Measurements from ENCODE around the gene SELENBP1. TPM values are rescaled to one million over a fixed set of nuclear protein-coding genes. Genes with fewer than 3 reads are reported as not detected.

SELENBP1 gene
- total RNA-seq, 1 experiment from 2014 or later = 0.27 TPM

GRCh38 chr1:151315565-151316235, 56.8 kb downstream of the SELENBP1 start:
- in situ Hi-C loops (cut with HindIII; ENCODE audit: low sequenced_read_pairs) = no loop called here
- DNase-seq (ENCODE audit: low spot score) = no peak

Other genes starting within 250 kb of the SELENBP1 start
- 2.0 TPM in 2 replicates for gene SEMA6C, start 226.1 kb downstream of the SELENBP1 start, total RNA-seq (2014; rRNA removed; shearing (Covaris generic))
- not detected in 2 replicates for gene TNFAIP8L2, start 216.1 kb downstream of the SELENBP1 start, total RNA-seq (2014; rRNA removed; shearing (Covaris generic))
- 6.2 and 8.9 TPM in 2 replicates for gene LYSMD1, start 206.8 kb downstream of the SELENBP1 start, total RNA-seq (2014; rRNA removed; shearing (Covaris generic))
- gene SCNM1, start 206.6 kb downstream of the SELENBP1 start, total RNA-seq (2014; rRNA removed; shearing (Covaris generic)) = 44.3 and 57.7 TPM in 2 replicates
- gene TMOD4, start 196.7 kb downstream of the SELENBP1 start, total RNA-seq (2014; rRNA removed; shearing (Covaris generic)) = not detected in 2 replicates
- 71.9 and 80.9 TPM in 2 replicates for gene VPS72, start 182.5 kb downstream of the SELENBP1 start, total RNA-seq (2014; rRNA removed; shearing (Covaris generic))
- 39.1 and 60.1 TPM in 2 replicates for gene PIP5K1A, start 174.2 kb downstream of the SELENBP1 start, total RNA-seq (2014; rRNA removed; shearing (Covaris generic))
- gene PSMD4, start 118.0 kb downstream of the SELENBP1 start, total RNA-seq (2014; rRNA removed; shearing (Covaris generic)) = 242 and 285 TPM in 2 replicates
- 14.6 and 20.3 TPM in 2 replicates for gene ZNF687, start 90.4 kb downstream of the SELENBP1 start, total RNA-seq (2014; rRNA removed; shearing (Covaris generic))
- gene PI4KB, start 45.3 kb downstream of the SELENBP1 start, total RNA-seq (2014; rRNA removed; shearing (Covaris generic)) = 19.1 and 40.6 TPM in 2 replicates
- gene RFX5, start 25.5 kb downstream of the SELENBP1 start, total RNA-seq (2014; rRNA removed; shearing (Covaris generic)) = 102 and 125 TPM in 2 replicates
- gene PSMB4, start 26.9 kb upstream of the SELENBP1 start, total RNA-seq (2014; rRNA removed; shearing (Covaris generic)) = 518 and 580 TPM in 2 replicates
- 6.9 and 14.0 TPM in 2 replicates for gene POGZ, start 86.8 kb upstream of the SELENBP1 start, total RNA-seq (2014; rRNA removed; shearing (Covaris generic))
- 11.4 and 18.6 TPM in 2 replicates for gene CGN, start 138.7 kb upstream of the SELENBP1 start, total RNA-seq (2014; rRNA removed; shearing (Covaris generic))
- 3.5 and 8.2 TPM in 2 replicates for gene TUFT1, start 167.6 kb upstream of the SELENBP1 start, total RNA-seq (2014; rRNA removed; shearing (Covaris generic))
- 25.5 and 32.7 TPM in 2 replicates for gene SNX27, start 239.3 kb upstream of the SELENBP1 start, total RNA-seq (2014; rRNA removed; shearing (Covaris generic))